C4-2B (cell line): ENCODE data around the gene KIF26B.
A peak's percentile ranks its signal among the peaks of the same experiment; 100 is the strongest.

Experiments
- ZFX ChIP-seq: fragments of 450-650 bp; IDR thresholded peaks from 2 replicates; pipeline ENCODE4 v1.6.1; 2017
- TF ChIP-seq, protein P1 (sequence below): fragments of 450-650 bp; conservative IDR thresholded peaks from 2 replicates; pipeline ENCODE4 v1.5.1; 2017; ENCODE audit warnings: mild to moderate bottlenecking

DNA sequence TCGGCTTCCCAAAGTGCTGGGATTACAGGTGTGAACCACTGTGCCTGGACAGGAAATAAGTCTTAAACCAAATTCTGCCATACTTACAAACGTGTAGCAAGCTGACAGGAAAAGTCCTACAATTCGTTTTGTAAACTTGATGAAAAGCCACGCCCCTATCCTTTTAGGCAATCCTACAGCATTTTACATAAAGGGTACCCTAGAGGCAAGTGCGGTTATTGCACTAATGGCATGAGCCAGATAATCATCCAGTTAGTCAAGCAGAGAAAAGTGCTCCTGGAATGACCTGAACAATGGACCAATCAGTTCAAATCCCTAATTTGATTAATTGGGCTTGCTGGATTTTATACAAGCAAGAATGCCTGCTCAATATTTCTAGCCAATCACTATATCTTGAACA, 338.2 kb downstream of the KIF26B start:
- TF ChIP-seq, protein P1, sequence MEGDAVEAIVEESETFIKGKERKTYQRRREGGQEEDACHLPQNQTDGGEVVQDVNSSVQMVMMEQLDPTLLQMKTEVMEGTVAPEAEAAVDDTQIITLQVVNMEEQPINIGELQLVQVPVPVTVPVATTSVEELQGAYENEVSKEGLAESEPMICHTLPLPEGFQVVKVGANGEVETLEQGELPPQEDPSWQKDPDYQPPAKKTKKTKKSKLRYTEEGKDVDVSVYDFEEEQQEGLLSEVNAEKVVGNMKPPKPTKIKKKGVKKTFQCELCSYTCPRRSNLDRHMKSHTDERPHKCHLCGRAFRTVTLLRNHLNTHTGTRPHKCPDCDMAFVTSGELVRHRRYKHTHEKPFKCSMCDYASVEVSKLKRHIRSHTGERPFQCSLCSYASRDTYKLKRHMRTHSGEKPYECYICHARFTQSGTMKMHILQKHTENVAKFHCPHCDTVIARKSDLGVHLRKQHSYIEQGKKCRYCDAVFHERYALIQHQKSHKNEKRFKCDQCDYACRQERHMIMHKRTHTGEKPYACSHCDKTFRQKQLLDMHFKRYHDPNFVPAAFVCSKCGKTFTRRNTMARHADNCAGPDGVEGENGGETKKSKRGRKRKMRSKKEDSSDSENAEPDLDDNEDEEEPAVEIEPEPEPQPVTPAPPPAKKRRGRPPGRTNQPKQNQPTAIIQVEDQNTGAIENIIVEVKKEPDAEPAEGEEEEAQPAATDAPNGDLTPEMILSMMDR: peak; percentile 62
- TF ChIP-seq ZFX: no peak
